Neural cell (in vitro differentiated cells): ENCODE results near the gene CACNA1E. TPM values are rescaled to one million over a fixed set of nuclear protein-coding genes. Genes with fewer than 3 reads are reported as not detected.

Experiments used
- H2AFZ ChIP-seq: fragments of 200-600, 300-800 bp; sonication (generic), shearing (Covaris generic); 2 replicates; pipeline ENCODE4 v1.6.0; 2014; ENCODE audit warnings: low read depth, mild to moderate bottlenecking, antibody characterized with exemption, low read length, moderate library complexity
- H3F3A ChIP-seq: fragments of 200-600 bp; shearing (Covaris generic); 2 replicates; pipeline ENCODE4 v1.6.1; 2016; ENCODE audit warnings: mild to moderate bottlenecking, moderate library complexity, mixed read lengths, antibody characterized with exemption, low read length; ENCODE audit not compliant: insufficient read depth, poor library complexity, severe bottlenecking
- H3K27ac ChIP-seq: fragments of 200-600, 300-800 bp; sonication (generic), shearing (Covaris generic); 2 replicates; pipeline ENCODE4 v1.5.1; 2014; ENCODE audit warnings: mild to moderate bottlenecking, low read length, moderate library complexity
- H3K27me3 ChIP-seq: fragments of 300-800, 200-600 bp; sonication (generic), shearing (Covaris generic); 2 replicates; pipeline ENCODE4 v1.6.0; 2014; ENCODE audit warnings: mild to moderate bottlenecking, low read depth, low read length, moderate library complexity; ENCODE audit not compliant: insufficient read depth
- H3K36me3 ChIP-seq: fragments of 300-800, 200-600 bp; sonication (generic), shearing (Covaris generic); 2 replicates; pipeline ENCODE4 v1.5.1; 2014; ENCODE audit warnings: mild to moderate bottlenecking, antibody characterized with exemption, low read length, moderate library complexity; ENCODE audit not compliant: insufficient read depth
- H3K4me2 ChIP-seq: fragments of 300-800, 200-600 bp; sonication (generic), shearing (Covaris generic); 2 replicates; pipeline ENCODE4 v1.6.0; 2014; ENCODE audit warnings: mild to moderate bottlenecking, low read length
- H3K4me3 ChIP-seq: fragments of 300-800, 200-600 bp; sonication (generic), shearing (Covaris generic); 2 replicates; pipeline ENCODE4 v1.5.1; 2014; ENCODE audit warnings: mild to moderate bottlenecking, low read length, moderate library complexity
- H3K79me2 ChIP-seq: fragments of 200-600 bp; shearing (Covaris generic); replicated peaks from 2 replicates; pipeline ENCODE4 v1.6.0; 2014; ENCODE audit warnings: mild to moderate bottlenecking, low read length, moderate library complexity; ENCODE audit not compliant: insufficient read depth
- H3K9ac ChIP-seq: fragments of 300-800, 200-600 bp; sonication (generic), shearing (Covaris generic); 2 replicates; pipeline ENCODE4 v1.6.1; 2016; ENCODE audit warnings: mild to moderate bottlenecking, low read length, mixed read lengths
- H3K9me2 ChIP-seq: fragments of 200-600 bp; shearing (Covaris generic); 2 replicates; pipeline ENCODE4 v1.6.1; 2016; ENCODE audit warnings: mild to moderate bottlenecking, low read length, mixed read lengths; ENCODE audit not compliant: insufficient read depth
- H3K9me3 ChIP-seq: fragments of 200-600, 300-800 bp; sonication (generic), shearing (Covaris generic); 2 replicates; pipeline ENCODE4 v1.6.1; 2016; ENCODE audit warnings: mild to moderate bottlenecking, mixed run types, low read length, moderate library complexity, mixed read lengths
- H4K20me1 ChIP-seq: fragments of 200-600 bp; shearing (Covaris generic); 2 replicates; pipeline ENCODE4 v1.6.1; 2016; ENCODE audit warnings: mild to moderate bottlenecking, mixed run types; ENCODE audit not compliant: insufficient read depth
- CTCF ChIP-seq: fragments of 450-650 bp; IDR thresholded peaks from 2 replicates; pipeline ENCODE4 v1.5.1; 2014; ENCODE audit warnings: antibody characterized with exemption, mild to moderate bottlenecking, moderate library complexity; ENCODE audit not compliant: poor library complexity, severe bottlenecking
- EP300 ChIP-seq: fragments of 450-650 bp; conservative IDR thresholded peaks from 2 replicates; pipeline ENCODE4 v1.6.1; 2014; ENCODE audit warnings: antibody characterized with exemption, mild to moderate bottlenecking, moderate library complexity; ENCODE audit not compliant: poor library complexity, severe bottlenecking
- EZH2 ChIP-seq: fragments of 200-600, 300-800 bp; shearing (Covaris generic), sonication (generic); IDR thresholded peaks from 2 replicates; pipeline ENCODE4 v1.6.1; 2014; ENCODE audit warnings: antibody characterized with exemption, low read length, borderline replicate concordance, mild to moderate bottlenecking; ENCODE audit not compliant: insufficient read depth, poor library complexity, severe bottlenecking
- MXI1 ChIP-seq: fragments of 450-650 bp; conservative IDR thresholded peaks from 2 replicates; pipeline ENCODE4 v1.6.1; 2014; ENCODE audit warnings: antibody characterized with exemption, mild to moderate bottlenecking; ENCODE audit not compliant: poor library complexity, severe bottlenecking
- POLR2AphosphoS5 ChIP-seq: IDR thresholded peaks from 2 replicates; pipeline ENCODE4 v1.6.1; 2012
- RAD21 ChIP-seq: fragments of 450-650 bp; conservative IDR thresholded peaks from 2 replicates; pipeline ENCODE4 v1.6.1; 2014; ENCODE audit warnings: antibody characterized with exemption, mild to moderate bottlenecking, moderate library complexity
- REST ChIP-seq: IDR thresholded peaks from 2 replicates; pipeline ENCODE4 v1.6.1; 2012; ENCODE audit warnings: borderline replicate concordance
- SMC3 ChIP-seq: fragments of 450-650 bp; conservative IDR thresholded peaks from 2 replicates; pipeline ENCODE4 v1.6.1; 2014; ENCODE audit warnings: antibody characterized with exemption, mild to moderate bottlenecking, moderate library complexity; ENCODE audit not compliant: poor library complexity
- TAF1 ChIP-seq: IDR thresholded peaks from 2 replicates; pipeline ENCODE4 v1.6.1; 2012; ENCODE audit warnings: low read depth
- polyA plus RNA-seq: library from polyadenylated mRNA; depleted of rRNA; stranded (reverse); fragments of >200 nt; gene quantifications from 2 replicates; pipeline ENCODE4 v1.2.3, GENCODE V29; 2014

Gene CACNA1E
- polyA plus RNA-seq, 1 donor from 2014 or later, result 29.5 TPM

GRCh38 chr1:181791721-181792120 is 308.4 kb downstream of the CACNA1E start:
- Histone ChIP-seq H2AFZ (no peak overlapping the region), H3K79me2 (no peaks in the 10 kb centered on the region), H3F3A (no peaks in the 10 kb centered on the region), H3K9ac (no peak overlapping the region), H4K20me1 (no peaks in the 10 kb centered on the region), H3K4me3 (no peak overlapping the region), H3K9me2 (no peaks in the 10 kb centered on the region), H3K27ac (no peak overlapping the region), H3K36me3 (peaks cover 4% of the 10 kb centered on the region), H3K4me2 (no peak overlapping the region), H3K9me3 (no peaks in the 10 kb centered on the region), H3K27me3 (no peaks in the 10 kb centered on the region)
- TF ChIP-seq REST (no peak), EP300 (no peak), POLR2AphosphoS5 (no peak), TAF1 (no peak), MXI1 (no peak), RAD21 (no peak), SMC3 (no peak)

GRCh38 chr1:181793831-181794230 is 310.5 kb downstream of the CACNA1E start:
- TF ChIP-seq POLR2AphosphoS5 (no peak), CTCF (no peak), TAF1 (no peak), SMC3 (no peak), REST (no peak), RAD21 (no peak), EZH2 (no peak), MXI1 (no peak), EP300 (no peak)
- H3F3A ChIP-seq, result no peaks in the 10 kb centered on the region
- H2AFZ ChIP-seq, result no peak overlapping the region
- H3K4me3 ChIP-seq, result no peak overlapping the region
- no peaks in the 10 kb centered on the region for H3K79me2 ChIP-seq
- H3K4me2 ChIP-seq, result no peak overlapping the region
- H3K9ac ChIP-seq, result no peak overlapping the region
- H4K20me1 ChIP-seq, result no peaks in the 10 kb centered on the region
- H3K27ac ChIP-seq, result no peak overlapping the region
- H3K36me3 ChIP-seq, result peaks cover 5% of the 10 kb centered on the region
- H3K27me3 ChIP-seq, result no peaks in the 10 kb centered on the region
- no peaks in the 10 kb centered on the region for H3K9me2 ChIP-seq
- H3K9me3 ChIP-seq, result no peaks in the 10 kb centered on the region
